GM12878 (cell line): ENCODE results near the gene PLSCR4.

Experiments
- HDGF ChIP-seq: fragments of 450-650 bp; IDR thresholded peaks from 2 replicates; pipeline ENCODE4 v1.6.1; 2016; ENCODE audit warnings: antibody characterized with exemption
- MXI1 ChIP-seq: fragments of 150-350 bp; IDR thresholded peaks from 2 replicates; pipeline ENCODE4 v1.6.1; 2011; ENCODE audit warnings: low read depth, mild to moderate bottlenecking, inconsistent platforms, low read length, improper control_type of control experiment
- NR2C2 ChIP-seq: IDR thresholded peaks from 2 replicates; pipeline ENCODE4 v1.6.1; 2011; ENCODE audit warnings: borderline replicate concordance, low read depth; ENCODE audit not compliant: control insufficient read depth, insufficient read length
- RELA ChIP-seq: fragments of 450-650 bp; IDR thresholded peaks from 2 replicates; pipeline ENCODE4 v1.8.0; 2014; ENCODE audit warnings: borderline replicate concordance; ENCODE audit not compliant: partially characterized antibody
- ZNF274 ChIP-seq: IDR thresholded peaks from one replicate; pipeline ENCODE4 v1.8.0; 2011; ENCODE audit not compliant: insufficient read length, insufficient read depth
- TF ChIP-seq, protein P1 (sequence below), 3 experiments: IDR thresholded peaks in 2 of 3; conservative IDR thresholded peaks in 1 of 3; 2 replicates each; pipeline ENCODE4 v1.5.1; 2011; ENCODE audit warnings: low read depth in 3 of 3, low read length in 3 of 3, mild to moderate bottlenecking in 3 of 3, control low read depth in 2 of 3, moderate library complexity in 2 of 3, inconsistent platforms in 1 of 3, mixed read lengths in 1 of 3; ENCODE audit not compliant: control insufficient read depth in 2 of 3, insufficient read depth in 1 of 3; ENCODE audit errors: extremely low read depth in 1 of 3

DNA sequence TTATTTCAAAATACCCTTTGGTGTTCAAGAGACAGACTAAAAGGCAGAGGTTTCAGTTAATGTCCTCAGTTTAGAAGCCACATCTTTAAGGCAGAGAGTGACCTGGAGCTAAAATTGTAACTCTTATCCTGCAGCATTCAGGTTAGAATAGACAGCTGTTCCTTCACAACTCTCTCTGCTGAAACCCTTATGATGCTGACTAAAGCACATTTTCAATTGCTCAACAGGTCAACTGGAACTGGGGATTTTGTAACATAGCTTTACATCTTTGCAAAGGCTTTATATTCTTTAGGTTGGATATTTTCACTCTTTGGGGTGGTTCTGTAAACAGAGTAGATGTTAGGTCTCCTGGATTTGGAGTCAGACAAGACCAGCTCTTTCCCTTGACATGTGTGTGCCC, 20.3 kb upstream of the PLSCR4 start:
- TF ChIP-seq, protein P1, sequence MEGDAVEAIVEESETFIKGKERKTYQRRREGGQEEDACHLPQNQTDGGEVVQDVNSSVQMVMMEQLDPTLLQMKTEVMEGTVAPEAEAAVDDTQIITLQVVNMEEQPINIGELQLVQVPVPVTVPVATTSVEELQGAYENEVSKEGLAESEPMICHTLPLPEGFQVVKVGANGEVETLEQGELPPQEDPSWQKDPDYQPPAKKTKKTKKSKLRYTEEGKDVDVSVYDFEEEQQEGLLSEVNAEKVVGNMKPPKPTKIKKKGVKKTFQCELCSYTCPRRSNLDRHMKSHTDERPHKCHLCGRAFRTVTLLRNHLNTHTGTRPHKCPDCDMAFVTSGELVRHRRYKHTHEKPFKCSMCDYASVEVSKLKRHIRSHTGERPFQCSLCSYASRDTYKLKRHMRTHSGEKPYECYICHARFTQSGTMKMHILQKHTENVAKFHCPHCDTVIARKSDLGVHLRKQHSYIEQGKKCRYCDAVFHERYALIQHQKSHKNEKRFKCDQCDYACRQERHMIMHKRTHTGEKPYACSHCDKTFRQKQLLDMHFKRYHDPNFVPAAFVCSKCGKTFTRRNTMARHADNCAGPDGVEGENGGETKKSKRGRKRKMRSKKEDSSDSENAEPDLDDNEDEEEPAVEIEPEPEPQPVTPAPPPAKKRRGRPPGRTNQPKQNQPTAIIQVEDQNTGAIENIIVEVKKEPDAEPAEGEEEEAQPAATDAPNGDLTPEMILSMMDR (IDR thresholded peaks at IDR 0.05 in 2 of 3, conservative IDR thresholded peaks at IDR 0.05 in 1 of 3; ENCODE audit: control insufficient read depth in 2 of 3, extremely low read depth in 1 of 3, insufficient read depth in 1 of 3, low read depth in 3 of 3, low read length in 3 of 3) = no peak
- no peak for TF ChIP-seq NR2C2
- no peak for TF ChIP-seq HDGF
- no peak for TF ChIP-seq ZNF274
- TF ChIP-seq RELA = no peak
- TF ChIP-seq MXI1 = no peak
